RWPE2 (cell line): ENCODE results near the gene FEZ2.

ENCODE experiments used
- ATAC-seq: fragments of 200-7000 bp; cut with Tn5 transposase; 3 replicates; pipeline ENCODE4 v1.9.1; 2021; ENCODE audit warnings: low read depth
- DNase-seq: peaks from one replicate; pipeline ENCODE4 v3.0.0-alpha.2; 2020; ENCODE audit warnings: low spot score
- H3K27ac ChIP-seq: fragments of 450-650 bp; 2 replicates; pipeline ENCODE4 v1.5.1; 2017; ENCODE audit warnings: mild to moderate bottlenecking; ENCODE audit not compliant: poor library complexity, severe bottlenecking
- H3K27me3 ChIP-seq: fragments of 250-450 bp; sonication (Bioruptor Pico); 2 replicates; pipeline ENCODE4 v1.5.1; 2021; ENCODE audit warnings: mild to moderate bottlenecking, moderate library complexity; ENCODE audit not compliant: insufficient read depth, poor library complexity, severe bottlenecking
- H3K36me3 ChIP-seq: fragments of 250-450 bp; sonication (Bioruptor Pico); 2 replicates; pipeline ENCODE4 v1.5.1; 2020; ENCODE audit warnings: low read depth, mild to moderate bottlenecking, moderate library complexity
- H3K4me1 ChIP-seq: fragments of 250-450 bp; sonication (Bioruptor Pico); 2 replicates; pipeline ENCODE4 v1.5.1; 2021; ENCODE audit warnings: mild to moderate bottlenecking, moderate library complexity; ENCODE audit not compliant: insufficient read depth, poor library complexity, severe bottlenecking
- H3K4me3 ChIP-seq: fragments of 250-450 bp; sonication (Bioruptor Pico); 2 replicates; pipeline ENCODE4 v1.5.1; 2021; ENCODE audit warnings: mild to moderate bottlenecking, moderate library complexity; ENCODE audit not compliant: severe bottlenecking
- H3K9me3 ChIP-seq: fragments of 250-450 bp; sonication (Bioruptor Pico); 2 replicates; pipeline ENCODE4 v1.5.1; 2021; ENCODE audit warnings: mild to moderate bottlenecking, moderate library complexity; ENCODE audit not compliant: severe bottlenecking
- CTCF ChIP-seq: fragments of 450-650 bp; IDR thresholded peaks from one replicate; pipeline ENCODE4 v1.5.1; 2017; ENCODE audit warnings: mild to moderate bottlenecking, moderate library complexity; ENCODE audit not compliant: poor library complexity, severe bottlenecking

FEZ2 gene

GRCh38 chr2:36626071-36626470 lies 28.1 kb upstream of the FEZ2 start:
- H3K4me1 ChIP-seq, result no peaks in the 10 kb centered on the region

GRCh38 chr2:36625304-36625703 lies 27.3 kb upstream of the FEZ2 start:
- Histone ChIP-seq H3K4me3 (no peak overlapping the region), H3K27ac (no peak overlapping the region), H3K27me3 (no peaks in the 10 kb centered on the region), H3K9me3 (no peaks in the 10 kb centered on the region), H3K36me3 (no peaks in the 10 kb centered on the region), H3K4me1 (no peaks in the 10 kb centered on the region)
- DNase-seq (no peak), ATAC-seq (no peak)
- no peak for TF ChIP-seq CTCF

More at GRCh38 chr2:36626071-36626470, 28.1 kb upstream of the FEZ2 start:
- Histone ChIP-seq H3K4me3 (no peak overlapping the region), H3K27me3 (no peaks in the 10 kb centered on the region), H3K36me3 (no peaks in the 10 kb centered on the region), H3K9me3 (no peaks in the 10 kb centered on the region), H3K27ac (no peak overlapping the region)
- no peak for ATAC-seq
- no peak for DNase-seq
- TF ChIP-seq CTCF, result no peak

- Histone ChIP-seq H3K4me3 (no peak overlapping the region), H3K27me3 (no peaks in the 10 kb centered on the region), H3K4me1 (no peaks in the 10 kb centered on the region), H3K27ac (no peak overlapping the region), H3K9me3 (no peaks in the 10 kb centered on the region), H3K36me3 (no peaks in the 10 kb centered on the region)
- no peak for ATAC-seq
- no peak for DNase-seq
- TF ChIP-seq CTCF, result no peak
Observed at GRCh38 chr2:36620321-36620720, 22.4 kb upstream of the FEZ2 start.

- H3K27me3 ChIP-seq, result no peaks in the 10 kb centered on the region
- H3K36me3 ChIP-seq, result no peaks in the 10 kb centered on the region
- no peak overlapping the region for H3K4me3 ChIP-seq
- no peak for TF ChIP-seq CTCF
- DNase-seq (no peak), ATAC-seq (peak; percentile 98)
- H3K27ac ChIP-seq, result no peak overlapping the region
- H3K9me3 ChIP-seq, result no peaks in the 10 kb centered on the region
- no peaks in the 10 kb centered on the region for H3K4me1 ChIP-seq
Observed at GRCh38 chr2:36618381-36618780, 20.4 kb upstream of the FEZ2 start.

- DNase-seq, result no peak
- Histone ChIP-seq H3K27me3 (no peaks in the 10 kb centered on the region), H3K9me3 (no peaks in the 10 kb centered on the region), H3K4me1 (no peaks in the 10 kb centered on the region), H3K27ac (no peak overlapping the region), H3K36me3 (no peaks in the 10 kb centered on the region), H3K4me3 (no peak overlapping the region)
- ATAC-seq, result no peak
- TF ChIP-seq CTCF, result no peak
Observed at GRCh38 chr2:36616947-36617346, 19.0 kb upstream of the FEZ2 start.
